AG04450 (cell line): ENCODE results near the gene PTX3. TPM values are rescaled to one million over a fixed set of nuclear protein-coding genes. Genes with fewer than 3 reads are reported as not detected.

Experiments
- CTCF ChIA-PET: fragments of 300-600, 350-600 bp; formaldehyde crosslinking; extraction: SDS; loops from one replicate; lab custom pipeline; 2022; ENCODE audit warnings: antibody characterized with exemption, inconsistent platforms; lab: Charles Lee
- POLR2A ChIA-PET: fragments of 350-600 bp; formaldehyde crosslinking; extraction: SDS; loops from one replicate; lab custom pipeline; 2021; ENCODE audit warnings: antibody characterized with exemption, inconsistent platforms; lab: Yijun Ruan, JAX
- DNase-seq: peaks from one replicate; pipeline ENCODE4 v3.0.0-alpha.2; 2011; ENCODE audit warnings: low read depth, low spot score
- H3K27ac ChIP-seq: one replicate; pipeline ENCODE4 v1.5.1; 2012; ENCODE audit warnings: low read depth, low read length, control low read depth
- H3K27me3 ChIP-seq: one replicate; pipeline ENCODE4 v1.6.0; 2012; ENCODE audit warnings: low read length; ENCODE audit not compliant: control insufficient read depth, insufficient read depth
- H3K4me3 ChIP-seq: 2 replicates; pipeline ENCODE4 v1.5.1; 2011; ENCODE audit warnings: mild to moderate bottlenecking, low read depth, low read length, control low read depth
- H3K9me3 ChIP-seq: 2 replicates; pipeline ENCODE4 v1.5.1; 2012; ENCODE audit warnings: low read length; ENCODE audit not compliant: control insufficient read depth, insufficient read depth
- polyA plus RNA-seq: library from polyadenylated mRNA; depleted of rRNA; stranded (reverse); fragments of >200 nt; gene quantifications from 2 replicates; pipeline ENCODE4 v1.2.3, GENCODE V29; 2011
- TF ChIP-seq, protein P1 (sequence below): IDR thresholded peaks from 2 replicates; pipeline ENCODE4 v1.5.1; 2011; ENCODE audit warnings: low read depth, low read length, control low read depth, inconsistent platforms

Gene PTX3
- polyA plus RNA-seq, 1 experiment: 235 TPM

DNA sequence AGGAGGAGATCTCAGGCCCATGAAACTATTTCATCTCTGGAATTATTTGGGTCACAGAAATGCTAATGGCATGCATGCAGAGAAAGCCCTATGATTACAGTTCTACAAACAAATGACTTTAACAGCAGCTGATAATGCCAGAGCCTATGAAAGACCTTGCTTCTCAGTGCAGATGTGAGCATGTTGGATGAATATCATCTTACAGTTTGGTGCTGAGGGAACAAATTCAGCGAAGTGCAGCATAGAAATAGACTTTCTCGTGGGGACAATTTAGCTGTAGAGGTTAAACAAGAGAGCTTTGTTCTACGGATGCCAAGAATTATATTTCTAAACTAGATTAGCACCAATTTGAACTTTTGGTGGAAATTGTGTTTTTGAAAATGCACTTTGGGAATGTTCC is 27.7 kb downstream of the PTX3 start:
- Histone ChIP-seq H3K4me3 (no peak overlapping the region), H3K27me3 (no peaks in the 10 kb centered on the region), H3K9me3 (no peaks in the 10 kb centered on the region), H3K27ac (peak overlapping the region; percentile 47)
- ChIA-PET POLR2A (interaction anchor here (1.1 kb wide), 1 partner anchor 11 kb away, joined by 3 read pairs; no protein-coding TSS in a partner anchor), CTCF (interaction anchor here (1.1 to 2.2 kb wide), 5 partner anchors 15 to 263 kb away, joined by 3 to 10 read pairs (median 4); no protein-coding TSS in a partner anchor)
- TF ChIP-seq, protein P1, sequence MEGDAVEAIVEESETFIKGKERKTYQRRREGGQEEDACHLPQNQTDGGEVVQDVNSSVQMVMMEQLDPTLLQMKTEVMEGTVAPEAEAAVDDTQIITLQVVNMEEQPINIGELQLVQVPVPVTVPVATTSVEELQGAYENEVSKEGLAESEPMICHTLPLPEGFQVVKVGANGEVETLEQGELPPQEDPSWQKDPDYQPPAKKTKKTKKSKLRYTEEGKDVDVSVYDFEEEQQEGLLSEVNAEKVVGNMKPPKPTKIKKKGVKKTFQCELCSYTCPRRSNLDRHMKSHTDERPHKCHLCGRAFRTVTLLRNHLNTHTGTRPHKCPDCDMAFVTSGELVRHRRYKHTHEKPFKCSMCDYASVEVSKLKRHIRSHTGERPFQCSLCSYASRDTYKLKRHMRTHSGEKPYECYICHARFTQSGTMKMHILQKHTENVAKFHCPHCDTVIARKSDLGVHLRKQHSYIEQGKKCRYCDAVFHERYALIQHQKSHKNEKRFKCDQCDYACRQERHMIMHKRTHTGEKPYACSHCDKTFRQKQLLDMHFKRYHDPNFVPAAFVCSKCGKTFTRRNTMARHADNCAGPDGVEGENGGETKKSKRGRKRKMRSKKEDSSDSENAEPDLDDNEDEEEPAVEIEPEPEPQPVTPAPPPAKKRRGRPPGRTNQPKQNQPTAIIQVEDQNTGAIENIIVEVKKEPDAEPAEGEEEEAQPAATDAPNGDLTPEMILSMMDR: no peak
- DNase-seq: peak; percentile 52

DNA sequence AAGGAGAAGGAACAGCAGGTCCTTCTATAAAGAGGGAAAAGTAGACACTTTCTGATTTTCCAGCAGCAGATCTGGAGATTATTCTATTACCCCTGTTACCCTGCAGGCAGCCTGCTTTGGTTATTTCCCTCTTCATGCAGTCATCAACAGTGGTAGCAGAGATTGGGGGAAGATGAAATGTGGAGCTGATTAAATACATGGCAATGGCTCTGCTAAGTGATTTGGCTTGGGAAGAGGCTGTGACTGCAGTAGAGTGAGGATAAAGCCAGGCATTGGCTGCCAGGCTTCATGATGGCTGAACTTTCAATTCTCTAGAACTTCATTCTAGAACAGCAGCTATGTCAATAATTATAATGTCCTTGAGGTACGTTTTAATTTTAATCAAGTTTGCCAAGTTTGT is 29.1 kb downstream of the PTX3 start:
- TF ChIP-seq, protein P1: no peak
- no peak overlapping the region for H3K4me3 ChIP-seq
- no peaks in the 10 kb centered on the region for H3K27me3 ChIP-seq
- CTCF ChIA-PET: interaction anchor here (1.1 to 2.2 kb wide), 4 partner anchors 18 to 264 kb away, joined by 3 to 10 read pairs (median 5); no protein-coding TSS in a partner anchor
- POLR2A ChIA-PET: no interaction called here
- no peaks in the 10 kb centered on the region for H3K9me3 ChIP-seq
- DNase-seq: no peak
- no peak overlapping the region for H3K27ac ChIP-seq

DNA sequence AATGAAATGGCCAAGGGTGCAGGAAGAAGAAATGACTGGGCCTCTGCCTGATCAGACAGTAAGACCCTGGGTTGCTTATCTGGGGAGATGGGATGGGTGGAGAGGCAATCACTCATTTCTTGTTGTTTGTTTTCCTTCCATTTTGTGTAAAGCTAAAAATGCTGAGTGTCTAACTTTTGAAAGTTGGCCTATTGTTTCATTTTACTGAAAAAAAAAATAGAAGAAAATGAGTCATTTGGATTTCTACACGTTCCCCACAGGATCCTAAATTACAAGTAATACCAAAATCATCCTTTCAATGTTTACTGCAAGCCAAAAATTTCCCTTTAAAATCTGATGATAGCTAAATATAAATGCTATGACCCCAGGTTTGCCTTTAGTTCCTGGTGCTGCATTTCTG is 30.6 kb downstream of the PTX3 start:
- TF ChIP-seq, protein P1: no peak
- ChIA-PET POLR2A (interaction anchor here (1.1 kb wide), 1 partner anchor 31 kb away, joined by 3 read pairs; no protein-coding TSS in a partner anchor), CTCF (interaction anchor here (0.6 kb wide), 1 partner anchor 1181 kb away, joined by 9 read pairs; no protein-coding TSS in a partner anchor)
- DNase-seq: no peak
- Histone ChIP-seq H3K27ac (peak overlapping the region; percentile 68), H3K9me3 (no peaks in the 10 kb centered on the region), H3K27me3 (no peaks in the 10 kb centered on the region), H3K4me3 (no peak overlapping the region)

DNA sequence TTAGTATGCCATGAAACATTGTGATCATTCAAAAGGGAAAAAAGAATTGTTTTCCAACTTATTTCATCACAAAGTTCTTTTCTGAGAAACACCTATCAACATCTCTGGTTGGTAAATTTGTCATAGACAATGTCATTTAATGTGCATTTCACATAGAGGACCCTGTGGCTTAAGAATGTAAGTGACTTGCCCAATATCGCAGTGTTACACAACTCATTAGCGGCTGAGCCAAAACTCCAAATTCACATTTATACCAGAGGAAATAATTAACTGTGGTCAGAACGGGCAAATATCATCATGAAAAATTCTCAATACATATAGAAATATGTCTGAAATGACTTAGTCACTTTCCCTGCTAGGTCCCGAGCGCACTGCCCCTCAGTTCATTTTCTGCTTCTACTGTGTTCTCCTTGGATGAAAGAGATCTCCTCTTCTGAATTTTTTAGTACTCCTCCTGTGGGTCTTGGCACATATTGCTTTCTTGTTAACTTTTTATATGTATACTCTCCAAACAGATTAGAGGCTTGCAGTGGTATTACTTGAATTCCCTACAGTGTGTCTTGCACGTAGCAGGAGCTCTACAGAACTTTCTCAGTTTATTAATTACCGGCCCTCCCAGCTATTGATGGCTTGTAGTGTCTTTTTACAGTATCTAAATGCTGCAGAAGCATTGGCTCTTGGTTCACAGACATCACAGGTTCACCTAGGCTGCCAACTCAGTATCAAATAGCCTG is 33.1 kb downstream of the PTX3 start:
- no peak overlapping the region for H3K27ac ChIP-seq
- no peak for DNase-seq
- no peaks in the 10 kb centered on the region for H3K27me3 ChIP-seq
- no peaks in the 10 kb centered on the region for H3K9me3 ChIP-seq
- POLR2A ChIA-PET: no interaction called here
- CTCF ChIA-PET: no interaction called here
- no peak overlapping the region for H3K4me3 ChIP-seq
- TF ChIP-seq, protein P1: no peak

DNA sequence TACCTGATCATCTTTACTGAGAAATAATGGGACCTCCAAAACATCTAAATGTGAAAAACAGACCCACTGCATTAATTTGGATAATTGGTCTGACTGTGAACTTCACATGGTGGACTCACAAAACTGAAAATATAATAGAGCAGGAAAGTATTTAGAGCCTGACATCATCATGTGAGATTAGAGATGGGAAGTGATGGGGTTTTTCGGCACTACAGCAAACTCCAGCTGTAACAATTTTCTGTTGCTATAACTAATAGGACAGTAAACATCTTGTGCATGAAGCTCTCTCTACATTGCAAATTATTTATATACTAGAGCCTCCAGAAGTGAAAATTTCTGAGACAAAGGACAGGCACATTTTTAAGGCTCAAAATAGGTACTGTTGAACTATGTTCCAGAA is 34.4 kb downstream of the PTX3 start:
- H3K27me3 ChIP-seq: no peaks in the 10 kb centered on the region
- no peaks in the 10 kb centered on the region for H3K9me3 ChIP-seq
- H3K27ac ChIP-seq: no peak overlapping the region
- TF ChIP-seq, protein P1: no peak
- DNase-seq: no peak
- CTCF ChIA-PET: no interaction called here
- H3K4me3 ChIP-seq: no peak overlapping the region
- POLR2A ChIA-PET: no interaction called here
